Measurements from ENCODE around the gene JUNB.

DNA sequence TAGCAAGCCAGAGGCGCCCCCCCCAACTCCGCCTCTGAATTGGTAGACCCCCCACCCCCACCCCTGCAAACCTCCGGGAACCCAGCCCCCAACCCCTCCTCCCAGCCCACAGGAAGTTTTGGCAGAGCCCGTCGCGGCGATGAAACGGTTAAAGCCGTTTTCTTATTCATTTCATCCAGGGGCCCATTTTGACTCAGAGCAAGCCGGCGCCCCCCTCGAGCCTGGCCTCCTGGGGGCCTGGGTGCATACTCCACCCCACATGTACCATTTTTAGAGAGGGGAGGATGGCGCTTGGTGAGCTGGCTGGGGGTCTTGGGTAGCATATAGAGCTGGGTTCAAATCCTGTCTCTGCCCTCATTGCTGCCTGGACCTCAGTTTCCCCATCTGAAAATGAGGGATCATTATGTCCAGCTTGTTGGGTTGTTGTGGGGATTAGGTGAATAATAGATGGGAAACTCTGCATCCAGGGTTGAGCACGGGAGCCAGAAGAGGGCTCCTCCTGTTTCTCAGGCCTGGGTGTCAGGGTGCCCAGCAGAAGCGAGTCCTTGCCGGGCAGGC is 7.9 kb upstream of the JUNB start:
- TF ChIP-seq TCF4 (CRISPR knock-in tag; IDR thresholded peaks at IDR 0.05; ENCODE audit: borderline replicate concordance) (no peak), ARNTL (CRISPR knock-in tag; IDR thresholded peaks at IDR 0.05; ENCODE audit: borderline replicate concordance, low read depth) (no peak), RARB (CRISPR knock-in tag; IDR thresholded peaks at IDR 0.05) (no peak), TOX (CRISPR knock-in tag; IDR thresholded peaks at IDR 0.05; ENCODE audit: borderline replicate concordance) (no peak), ZFP3 (CRISPR knock-in tag; IDR thresholded peaks at IDR 0.05) (no peak), CSDC2 (CRISPR knock-in tag; IDR thresholded peaks at IDR 0.05) (no peak), ISL1 (CRISPR knock-in tag; IDR thresholded peaks at IDR 0.05) (no peak)
- TF ChIP-seq, protein P1, sequence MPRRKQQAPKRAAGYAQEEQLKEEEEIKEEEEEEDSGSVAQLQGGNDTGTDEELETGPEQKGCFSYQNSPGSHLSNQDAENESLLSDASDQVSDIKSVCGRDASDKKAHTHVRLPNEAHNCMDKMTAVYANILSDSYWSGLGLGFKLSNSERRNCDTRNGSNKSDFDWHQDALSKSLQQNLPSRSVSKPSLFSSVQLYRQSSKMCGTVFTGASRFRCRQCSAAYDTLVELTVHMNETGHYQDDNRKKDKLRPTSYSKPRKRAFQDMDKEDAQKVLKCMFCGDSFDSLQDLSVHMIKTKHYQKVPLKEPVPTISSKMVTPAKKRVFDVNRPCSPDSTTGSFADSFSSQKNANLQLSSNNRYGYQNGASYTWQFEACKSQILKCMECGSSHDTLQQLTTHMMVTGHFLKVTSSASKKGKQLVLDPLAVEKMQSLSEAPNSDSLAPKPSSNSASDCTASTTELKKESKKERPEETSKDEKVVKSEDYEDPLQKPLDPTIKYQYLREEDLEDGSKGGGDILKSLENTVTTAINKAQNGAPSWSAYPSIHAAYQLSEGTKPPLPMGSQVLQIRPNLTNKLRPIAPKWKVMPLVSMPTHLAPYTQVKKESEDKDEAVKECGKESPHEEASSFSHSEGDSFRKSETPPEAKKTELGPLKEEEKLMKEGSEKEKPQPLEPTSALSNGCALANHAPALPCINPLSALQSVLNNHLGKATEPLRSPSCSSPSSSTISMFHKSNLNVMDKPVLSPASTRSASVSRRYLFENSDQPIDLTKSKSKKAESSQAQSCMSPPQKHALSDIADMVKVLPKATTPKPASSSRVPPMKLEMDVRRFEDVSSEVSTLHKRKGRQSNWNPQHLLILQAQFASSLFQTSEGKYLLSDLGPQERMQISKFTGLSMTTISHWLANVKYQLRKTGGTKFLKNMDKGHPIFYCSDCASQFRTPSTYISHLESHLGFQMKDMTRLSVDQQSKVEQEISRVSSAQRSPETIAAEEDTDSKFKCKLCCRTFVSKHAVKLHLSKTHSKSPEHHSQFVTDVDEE (CRISPR knock-in tag; IDR thresholded peaks at IDR 0.05) = no peak
- TF ChIP-seq, protein P2, sequence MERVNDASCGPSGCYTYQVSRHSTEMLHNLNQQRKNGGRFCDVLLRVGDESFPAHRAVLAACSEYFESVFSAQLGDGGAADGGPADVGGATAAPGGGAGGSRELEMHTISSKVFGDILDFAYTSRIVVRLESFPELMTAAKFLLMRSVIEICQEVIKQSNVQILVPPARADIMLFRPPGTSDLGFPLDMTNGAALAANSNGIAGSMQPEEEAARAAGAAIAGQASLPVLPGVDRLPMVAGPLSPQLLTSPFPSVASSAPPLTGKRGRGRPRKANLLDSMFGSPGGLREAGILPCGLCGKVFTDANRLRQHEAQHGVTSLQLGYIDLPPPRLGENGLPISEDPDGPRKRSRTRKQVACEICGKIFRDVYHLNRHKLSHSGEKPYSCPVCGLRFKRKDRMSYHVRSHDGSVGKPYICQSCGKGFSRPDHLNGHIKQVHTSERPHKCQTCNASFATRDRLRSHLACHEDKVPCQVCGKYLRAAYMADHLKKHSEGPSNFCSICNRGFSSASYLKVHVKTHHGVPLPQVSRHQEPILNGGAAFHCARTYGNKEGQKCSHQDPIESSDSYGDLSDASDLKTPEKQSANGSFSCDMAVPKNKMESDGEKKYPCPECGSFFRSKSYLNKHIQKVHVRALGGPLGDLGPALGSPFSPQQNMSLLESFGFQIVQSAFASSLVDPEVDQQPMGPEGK (CRISPR knock-in tag; IDR thresholded peaks at IDR 0.05; ENCODE audit: borderline replicate concordance) = no peak
